Neural cell (in vitro differentiated cells): Measurements from ENCODE around the gene ITGBL1. TPM values are rescaled to one million over a fixed set of nuclear protein-coding genes. Genes with fewer than 3 reads are reported as not detected.
A peak's percentile ranks its signal among the peaks of the same experiment; 100 is the strongest.

Source experiments
- H2AFZ ChIP-seq: fragments of 200-600, 300-800 bp; sonication (generic), shearing (Covaris generic); 2 replicates; pipeline ENCODE4 v1.6.0; 2014; ENCODE audit warnings: low read depth, mild to moderate bottlenecking, antibody characterized with exemption, low read length, moderate library complexity
- H3F3A ChIP-seq: fragments of 200-600 bp; shearing (Covaris generic); 2 replicates; pipeline ENCODE4 v1.6.1; 2016; ENCODE audit warnings: mild to moderate bottlenecking, moderate library complexity, mixed read lengths, antibody characterized with exemption, low read length; ENCODE audit not compliant: insufficient read depth, poor library complexity, severe bottlenecking
- H3K27ac ChIP-seq: fragments of 200-600, 300-800 bp; sonication (generic), shearing (Covaris generic); 2 replicates; pipeline ENCODE4 v1.5.1; 2014; ENCODE audit warnings: mild to moderate bottlenecking, low read length, moderate library complexity
- H3K27me3 ChIP-seq: fragments of 300-800, 200-600 bp; sonication (generic), shearing (Covaris generic); 2 replicates; pipeline ENCODE4 v1.6.0; 2014; ENCODE audit warnings: mild to moderate bottlenecking, low read depth, low read length, moderate library complexity; ENCODE audit not compliant: insufficient read depth
- H3K36me3 ChIP-seq: fragments of 300-800, 200-600 bp; sonication (generic), shearing (Covaris generic); 2 replicates; pipeline ENCODE4 v1.5.1; 2014; ENCODE audit warnings: mild to moderate bottlenecking, antibody characterized with exemption, low read length, moderate library complexity; ENCODE audit not compliant: insufficient read depth
- H3K4me2 ChIP-seq: fragments of 300-800, 200-600 bp; sonication (generic), shearing (Covaris generic); 2 replicates; pipeline ENCODE4 v1.6.0; 2014; ENCODE audit warnings: mild to moderate bottlenecking, low read length
- H3K4me3 ChIP-seq: fragments of 300-800, 200-600 bp; sonication (generic), shearing (Covaris generic); 2 replicates; pipeline ENCODE4 v1.5.1; 2014; ENCODE audit warnings: mild to moderate bottlenecking, low read length, moderate library complexity
- H3K79me2 ChIP-seq: fragments of 200-600 bp; shearing (Covaris generic); replicated peaks from 2 replicates; pipeline ENCODE4 v1.6.0; 2014; ENCODE audit warnings: mild to moderate bottlenecking, low read length, moderate library complexity; ENCODE audit not compliant: insufficient read depth
- H3K9ac ChIP-seq: fragments of 300-800, 200-600 bp; sonication (generic), shearing (Covaris generic); 2 replicates; pipeline ENCODE4 v1.6.1; 2016; ENCODE audit warnings: mild to moderate bottlenecking, low read length, mixed read lengths
- H3K9me2 ChIP-seq: fragments of 200-600 bp; shearing (Covaris generic); 2 replicates; pipeline ENCODE4 v1.6.1; 2016; ENCODE audit warnings: mild to moderate bottlenecking, low read length, mixed read lengths; ENCODE audit not compliant: insufficient read depth
- H3K9me3 ChIP-seq: fragments of 200-600, 300-800 bp; sonication (generic), shearing (Covaris generic); 2 replicates; pipeline ENCODE4 v1.6.1; 2016; ENCODE audit warnings: mild to moderate bottlenecking, mixed run types, low read length, moderate library complexity, mixed read lengths
- H4K20me1 ChIP-seq: fragments of 200-600 bp; shearing (Covaris generic); 2 replicates; pipeline ENCODE4 v1.6.1; 2016; ENCODE audit warnings: mild to moderate bottlenecking, mixed run types; ENCODE audit not compliant: insufficient read depth
- CTCF ChIP-seq: fragments of 450-650 bp; IDR thresholded peaks from 2 replicates; pipeline ENCODE4 v1.5.1; 2014; ENCODE audit warnings: antibody characterized with exemption, mild to moderate bottlenecking, moderate library complexity; ENCODE audit not compliant: poor library complexity, severe bottlenecking
- EP300 ChIP-seq: fragments of 450-650 bp; conservative IDR thresholded peaks from 2 replicates; pipeline ENCODE4 v1.6.1; 2014; ENCODE audit warnings: antibody characterized with exemption, mild to moderate bottlenecking, moderate library complexity; ENCODE audit not compliant: poor library complexity, severe bottlenecking
- EZH2 ChIP-seq: fragments of 200-600, 300-800 bp; shearing (Covaris generic), sonication (generic); IDR thresholded peaks from 2 replicates; pipeline ENCODE4 v1.6.1; 2014; ENCODE audit warnings: antibody characterized with exemption, low read length, borderline replicate concordance, mild to moderate bottlenecking; ENCODE audit not compliant: insufficient read depth, poor library complexity, severe bottlenecking
- MXI1 ChIP-seq: fragments of 450-650 bp; conservative IDR thresholded peaks from 2 replicates; pipeline ENCODE4 v1.6.1; 2014; ENCODE audit warnings: antibody characterized with exemption, mild to moderate bottlenecking; ENCODE audit not compliant: poor library complexity, severe bottlenecking
- POLR2AphosphoS5 ChIP-seq: IDR thresholded peaks from 2 replicates; pipeline ENCODE4 v1.6.1; 2012
- RAD21 ChIP-seq: fragments of 450-650 bp; conservative IDR thresholded peaks from 2 replicates; pipeline ENCODE4 v1.6.1; 2014; ENCODE audit warnings: antibody characterized with exemption, mild to moderate bottlenecking, moderate library complexity
- REST ChIP-seq: IDR thresholded peaks from 2 replicates; pipeline ENCODE4 v1.6.1; 2012; ENCODE audit warnings: borderline replicate concordance
- SMC3 ChIP-seq: fragments of 450-650 bp; conservative IDR thresholded peaks from 2 replicates; pipeline ENCODE4 v1.6.1; 2014; ENCODE audit warnings: antibody characterized with exemption, mild to moderate bottlenecking, moderate library complexity; ENCODE audit not compliant: poor library complexity
- TAF1 ChIP-seq: IDR thresholded peaks from 2 replicates; pipeline ENCODE4 v1.6.1; 2012; ENCODE audit warnings: low read depth
- polyA plus RNA-seq: library from polyadenylated mRNA; depleted of rRNA; stranded (reverse); fragments of >200 nt; gene quantifications from 2 replicates; pipeline ENCODE4 v1.2.3, GENCODE V29; 2014

ITGBL1 gene
- polyA plus RNA-seq, 1 donor from 2014 or later = 0.46 TPM

- TF ChIP-seq EP300 (peak; percentile 91), MXI1 (no peak), TAF1 (no peak), REST (peak; percentile 88), POLR2AphosphoS5 (peak; percentile 52), CTCF (no peak), EZH2 (no peak), RAD21 (peak; percentile 22), SMC3 (no peak)
- Histone ChIP-seq H3K9me2 (no peaks in the 10 kb centered on the region), H3K4me3 (peak overlapping the region; percentile 17), H3K27ac (peak overlapping the region; percentile 85), H2AFZ (no peak overlapping the region), H3K9ac (peak overlapping the region; percentile 20), H3K27me3 (no peaks in the 10 kb centered on the region), H3K79me2 (no peaks in the 10 kb centered on the region), H3K4me2 (peak overlapping the region; percentile 46), H3K36me3 (no peaks in the 10 kb centered on the region), H3K9me3 (no peaks in the 10 kb centered on the region), H3F3A (peaks cover 5% of the 10 kb centered on the region), H4K20me1 (no peaks in the 10 kb centered on the region)
These were observed 275.5 kb downstream of the ITGBL1 start for GRCh38 chr13:101728021-101728420.

GRCh38 chr13:101728615-101729014 is 276.1 kb downstream of the ITGBL1 start:
- Histone ChIP-seq H3K36me3 (no peaks in the 10 kb centered on the region), H3K79me2 (no peaks in the 10 kb centered on the region), H3K9ac (peak overlapping the region; percentile 20), H4K20me1 (no peaks in the 10 kb centered on the region), H2AFZ (no peak overlapping the region), H3K9me3 (no peaks in the 10 kb centered on the region), H3K4me3 (peak overlapping the region; percentile 17), H3K27me3 (no peaks in the 10 kb centered on the region), H3K9me2 (no peaks in the 10 kb centered on the region), H3K27ac (peak overlapping the region; percentile 85), H3F3A (peaks cover 5% of the 10 kb centered on the region), H3K4me2 (no peak overlapping the region)
- TF ChIP-seq SMC3 (no peak), CTCF (no peak), EZH2 (no peak), EP300 (no peak), REST (no peak), POLR2AphosphoS5 (no peak), TAF1 (no peak), MXI1 (no peak), RAD21 (no peak)
